Endothelial cell of umbilical vein (primary cell): ENCODE data around the gene TMEM119. TPM values are rescaled to one million over a fixed set of nuclear protein-coding genes. Genes with fewer than 3 reads are reported as not detected.

ENCODE experiments used
- BruUV-seq: library from RNA; stranded (reverse); fragments of 400-500 nt; replicated peaks from 2 replicates; lab custom pipeline; 2021; lab: Mats Ljungman, UMichigan
- CTCF ChIA-PET: fragments of 300-600, 350-600 bp; sonication (Branson Sonifier 250); formaldehyde crosslinking; loops from one replicate; lab custom pipeline; 2021; ENCODE audit warnings: antibody characterized with exemption, inconsistent platforms; lab: Charles Lee
- POLR2A ChIA-PET: fragments of 300-600, 350-600 bp; sonication (Branson Sonifier 250); formaldehyde crosslinking; loops from one replicate; lab custom pipeline; 2021; ENCODE audit warnings: antibody characterized with exemption, inconsistent platforms; lab: Charles Lee
- DNase-seq: peaks from one replicate; pipeline ENCODE4 v3.0.0-alpha.2; 2011; ENCODE audit warnings: low read depth, low spot score
- FAIRE-seq: peaks from 2 replicates; lab custom pipeline; 2011; peaks lifted over from hg19 to GRCh38; lab: Jason Lieb, UNC
- H2AFZ ChIP-seq: 2 replicates; pipeline ENCODE4 v1.6.0; 2012; ENCODE audit warnings: low read depth, low read length, control low read depth, inconsistent platforms
- H3K27ac ChIP-seq: 2 replicates; pipeline ENCODE4 v1.5.1; 2011; ENCODE audit warnings: low read depth, mild to moderate bottlenecking, control low read depth, low read length, moderate library complexity; ENCODE audit not compliant: insufficient read depth
- H3K27me3 ChIP-seq, 2 experiments: 2 replicates each; pipeline versions ENCODE4 v1.6.0 to v1.6.1; 2011; ENCODE audit warnings: low read length in 2 of 2, mixed read lengths in 1 of 2; ENCODE audit not compliant: control insufficient read depth in 2 of 2, insufficient read depth in 2 of 2
- H3K36me3 ChIP-seq, 2 experiments: 2 replicates in 1 of 2; 3 replicates in 1 of 2; pipeline ENCODE4 v1.5.1; 2011; ENCODE audit warnings: low read length in 2 of 2, mild to moderate bottlenecking in 1 of 2, moderate library complexity in 1 of 2; ENCODE audit not compliant: control insufficient read depth in 2 of 2, insufficient read depth in 2 of 2; ENCODE audit errors: extremely low read depth in 1 of 2
- H3K4me1 ChIP-seq: 3 replicates; pipeline ENCODE4 v1.5.1; 2011; ENCODE audit warnings: mild to moderate bottlenecking, low read length; ENCODE audit not compliant: control insufficient read depth, insufficient read depth; ENCODE audit errors: extremely low read depth
- H3K4me2 ChIP-seq: 2 replicates; pipeline ENCODE4 v1.6.1; 2011; ENCODE audit warnings: low read length, control low read depth, mixed read lengths; ENCODE audit not compliant: insufficient read depth
- H3K4me3 ChIP-seq, 3 experiments: fragments of 200-600 bp in 1 of 3; sonication (generic), shearing (Covaris generic) in 1 of 3; replicated peaks in 1 of 3; 2 replicates each; pipeline ENCODE4 v1.5.1; 2011 to 2016; ENCODE audit warnings: control low read depth in 3 of 3, low read length in 3 of 3, mild to moderate bottlenecking in 2 of 3, inconsistent platforms in 1 of 3, low read depth in 1 of 3, moderate library complexity in 1 of 3; ENCODE audit not compliant: insufficient read depth in 1 of 3
- H3K79me2 ChIP-seq: 2 replicates; pipeline ENCODE4 v1.6.0; 2012; ENCODE audit warnings: low read length, inconsistent platforms; ENCODE audit not compliant: control insufficient read depth, insufficient read depth
- H3K9ac ChIP-seq: replicated peaks from 2 replicates; pipeline ENCODE3; 2011; ENCODE audit warnings: low read length, control low read depth; ENCODE audit not compliant: insufficient read depth; ENCODE audit errors: extremely low read depth
- H3K9me1 ChIP-seq: replicated peaks from 3 replicates; pipeline ENCODE4 v1.6.0; 2011; ENCODE audit warnings: mild to moderate bottlenecking, low read length; ENCODE audit not compliant: control insufficient read depth, insufficient read depth; ENCODE audit errors: extremely low read depth
- H3K9me3 ChIP-seq: replicated peaks from 2 replicates; pipeline ENCODE4 v1.5.1; 2012; ENCODE audit warnings: low read length, inconsistent platforms; ENCODE audit not compliant: control insufficient read depth, insufficient read depth
- H4K20me1 ChIP-seq: replicated peaks from 2 replicates; pipeline ENCODE3; 2011; ENCODE audit warnings: mild to moderate bottlenecking, low read length; ENCODE audit not compliant: control insufficient read depth, insufficient read depth; ENCODE audit errors: extremely low read depth
- EZH2 ChIP-seq: IDR thresholded peaks from 2 replicates; pipeline ENCODE4 v1.6.1; 2012; ENCODE audit warnings: borderline replicate concordance, low read depth, mild to moderate bottlenecking, moderate library complexity, low read length, inconsistent platforms; ENCODE audit not compliant: severe bottlenecking
- FOS ChIP-seq: IDR thresholded peaks from 2 replicates; pipeline ENCODE4 v1.6.1; 2011; ENCODE audit warnings: mild to moderate bottlenecking, low read length, moderate library complexity, borderline replicate concordance; ENCODE audit not compliant: insufficient read depth
- GATA2 ChIP-seq: IDR thresholded peaks from 2 replicates; pipeline ENCODE4 v1.7.0; 2011; ENCODE audit warnings: low read depth, mild to moderate bottlenecking, moderate library complexity, mixed read lengths, low read length; ENCODE audit not compliant: insufficient read length, insufficient read depth
- JUN ChIP-seq: IDR thresholded peaks from 2 replicates; pipeline ENCODE4 v1.6.1; 2011; ENCODE audit warnings: borderline replicate concordance, low read depth; ENCODE audit not compliant: insufficient read length, insufficient read depth
- MAX ChIP-seq: IDR thresholded peaks from 2 replicates; pipeline ENCODE4 v1.6.1; 2011; ENCODE audit not compliant: insufficient read depth, insufficient read length
- MYC ChIP-seq: IDR thresholded peaks from one replicate; pipeline ENCODE4 v1.6.1; 2011; ENCODE audit warnings: mild to moderate bottlenecking, low read depth, low read length
- POLR2A ChIP-seq: IDR thresholded peaks from 2 replicates; pipeline ENCODE4 v1.6.1; 2012; ENCODE audit warnings: low read depth, mild to moderate bottlenecking, control low read depth, low read length
- POLR2AphosphoS5 ChIP-seq: IDR thresholded peaks from 2 replicates; pipeline ENCODE4 v1.6.1; 2012; ENCODE audit warnings: low read depth, mild to moderate bottlenecking, control low read depth, low read length, moderate library complexity; ENCODE audit not compliant: insufficient read depth
- dilution Hi-C: fragments of 300-500 bp; cut with MboI; formaldehyde crosslinking; loops from one replicate; pipeline ENCODE4 v1.15.0; 2019; ENCODE audit warnings: low sequenced_read_pairs; ENCODE audit not compliant: extremely low pct_ligation_motif_present
- intact Hi-C: fragments of 100-400 bp; cut with micrococcal nuclease; formaldehyde crosslinking; loops from one replicate; pipeline ENCODE4 v1.10.0; 2022
- polyA plus RNA-seq, 4 experiments: library from polyadenylated mRNA; depleted of rRNA in 3 of 4; stranded (reverse) in 3 of 4; unstranded in 1 of 4; fragments of >200 nt; gene quantifications; 2 replicates each; pipeline versions ENCODE4 v1.2.1 to v1.2.3, GENCODE V29; 2011 to 2012; ENCODE audit warnings: missing spikeins in 1 of 4
- total RNA-seq: library from RNA; stranded (reverse); gene quantifications from 2 replicates; pipeline ENCODE4 v1.2.3, GENCODE V29; 2021
- TF ChIP-seq, protein P1 (sequence below), 2 donors: IDR thresholded peaks; 1 replicate in 1 of 2; 2 replicates in 1 of 2; pipeline ENCODE4 v1.5.1; 2011; ENCODE audit warnings: low read length in 2 of 2, mild to moderate bottlenecking in 2 of 2, moderate library complexity in 2 of 2, control low read depth in 1 of 2, inconsistent platforms in 1 of 2, low read depth in 1 of 2; ENCODE audit not compliant: insufficient read depth in 1 of 2; ENCODE audit errors: extremely low read depth in 1 of 2

TMEM119 gene
- total and polyA plus RNA-seq, 2 donors (not counting 3 experiments of a cell fraction or from before 2014, with no cell fraction given) = not detected

- no peaks in the 10 kb centered on the region for H3K4me1 ChIP-seq
- CTCF ChIA-PET = no interaction called here
- no peak overlapping the region for H2AFZ ChIP-seq
- POLR2A ChIA-PET = no interaction called here
- H4K20me1 ChIP-seq = no peaks in the 10 kb centered on the region
- no peaks in the 10 kb centered on the region for H3K9me1 ChIP-seq
- H3K9ac ChIP-seq = no peak overlapping the region
- H3K27me3 ChIP-seq = peaks cover 0 to 4% of the 10 kb centered on the region in 2 experiments
- H3K27ac ChIP-seq = no peak overlapping the region
- H3K36me3 ChIP-seq = no peaks in the 10 kb centered on the region
- no peaks in the 10 kb centered on the region for H3K79me2 ChIP-seq
- DNase-seq (no peak), FAIRE-seq (no peak)
- no peak overlapping the region for H3K4me3 ChIP-seq
- no peaks in the 10 kb centered on the region for H3K9me3 ChIP-seq
- H3K4me2 ChIP-seq = no peak overlapping the region
- TF ChIP-seq POLR2A (no peak), EZH2 (no peak), JUN (no peak), GATA2 (no peak), POLR2AphosphoS5 (no peak), FOS (no peak), MAX (no peak), MYC (no peak)
- TF ChIP-seq, protein P1, sequence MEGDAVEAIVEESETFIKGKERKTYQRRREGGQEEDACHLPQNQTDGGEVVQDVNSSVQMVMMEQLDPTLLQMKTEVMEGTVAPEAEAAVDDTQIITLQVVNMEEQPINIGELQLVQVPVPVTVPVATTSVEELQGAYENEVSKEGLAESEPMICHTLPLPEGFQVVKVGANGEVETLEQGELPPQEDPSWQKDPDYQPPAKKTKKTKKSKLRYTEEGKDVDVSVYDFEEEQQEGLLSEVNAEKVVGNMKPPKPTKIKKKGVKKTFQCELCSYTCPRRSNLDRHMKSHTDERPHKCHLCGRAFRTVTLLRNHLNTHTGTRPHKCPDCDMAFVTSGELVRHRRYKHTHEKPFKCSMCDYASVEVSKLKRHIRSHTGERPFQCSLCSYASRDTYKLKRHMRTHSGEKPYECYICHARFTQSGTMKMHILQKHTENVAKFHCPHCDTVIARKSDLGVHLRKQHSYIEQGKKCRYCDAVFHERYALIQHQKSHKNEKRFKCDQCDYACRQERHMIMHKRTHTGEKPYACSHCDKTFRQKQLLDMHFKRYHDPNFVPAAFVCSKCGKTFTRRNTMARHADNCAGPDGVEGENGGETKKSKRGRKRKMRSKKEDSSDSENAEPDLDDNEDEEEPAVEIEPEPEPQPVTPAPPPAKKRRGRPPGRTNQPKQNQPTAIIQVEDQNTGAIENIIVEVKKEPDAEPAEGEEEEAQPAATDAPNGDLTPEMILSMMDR (IDR thresholded peaks at IDR 0.05; ENCODE audit: extremely low read depth in 1 of 2, insufficient read depth in 1 of 2, low read depth in 1 of 2, low read length in 2 of 2) = no peak
- intact Hi-C loops (no loop called here), dilution Hi-C loops (no loop called here)
- BruUV-seq = no TSS peak
Observed at GRCh38 chr12:108587826-108588225, 10.1 kb downstream of the TMEM119 start.
